AG09309 (cell line): ENCODE measurements around the gene BEST4.

Experiments
- DNase-seq: peaks from one replicate; pipeline ENCODE4 v3.0.0-alpha.2; 2010; ENCODE audit warnings: low read depth
- H3K4me3 ChIP-seq: 2 replicates; pipeline ENCODE4 v1.5.1; 2011; ENCODE audit warnings: mild to moderate bottlenecking, low read depth, low read length, moderate library complexity; ENCODE audit not compliant: control insufficient read depth
- CTCF ChIP-seq: IDR thresholded peaks from 2 replicates; pipeline ENCODE4 v1.5.1; 2011; ENCODE audit warnings: mild to moderate bottlenecking, low read depth, low read length, inconsistent platforms; ENCODE audit not compliant: insufficient read depth, control insufficient read depth; ENCODE audit errors: missing control alignments

Gene BEST4

GRCh38 chr1:44760876-44761275 is 27.1 kb downstream of the BEST4 start:
- no peak for TF ChIP-seq CTCF
- DNase-seq = no peak
- no peak overlapping the region for H3K4me3 ChIP-seq

- no peak for DNase-seq
- H3K4me3 ChIP-seq = no peak overlapping the region
- no peak for TF ChIP-seq CTCF
Measured at GRCh38 chr1:44759077-44759476, 28.9 kb downstream of the BEST4 start.

- no peak overlapping the region for H3K4me3 ChIP-seq
- TF ChIP-seq CTCF = no peak
- no peak for DNase-seq
Measured at GRCh38 chr1:44757420-44757819, 30.6 kb downstream of the BEST4 start.

GRCh38 chr1:44747878-44748277 is 40.1 kb downstream of the BEST4 start:
- no peak for DNase-seq
- no peak for TF ChIP-seq CTCF
- no peak overlapping the region for H3K4me3 ChIP-seq

GRCh38 chr1:44743211-44743610 is 44.8 kb downstream of the BEST4 start:
- DNase-seq = no peak

DNA sequence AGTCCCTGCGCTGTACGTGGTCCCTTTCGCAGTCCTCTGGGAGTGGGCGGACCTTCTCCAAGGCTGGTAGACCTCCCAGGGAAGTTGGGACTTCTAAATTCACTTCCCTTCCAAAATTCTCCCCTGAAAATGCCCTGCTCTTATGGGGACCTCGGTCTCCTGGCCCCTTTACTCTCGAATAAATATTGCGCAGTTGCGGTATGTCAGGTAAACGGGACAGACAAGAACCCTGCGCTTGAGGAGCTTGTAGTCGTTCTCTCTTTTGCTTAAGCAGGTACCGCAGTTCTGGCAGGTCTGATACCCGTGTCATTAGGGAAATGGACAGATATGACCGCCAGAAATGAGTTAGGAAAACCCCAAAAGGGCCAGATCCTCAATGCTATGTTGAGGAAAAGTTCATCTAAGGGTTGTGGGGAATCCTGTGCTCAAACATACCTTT is 47.8 kb downstream of the BEST4 start:
- H3K4me3 ChIP-seq = peak overlapping the region; percentile 50
- TF ChIP-seq CTCF = no peak
- DNase-seq = no peak

More at GRCh38 chr1:44743211-44743610, 44.8 kb downstream of the BEST4 start:
- H3K4me3 ChIP-seq = no peak overlapping the region
- no peak for TF ChIP-seq CTCF
